Globus pallidus (tissue), 1 donor: ENCODE results near the gene ALG1L2.
"Not testable (repeated sequence)": the region's sequence is repeated elsewhere in the genome, so short reads cannot be mapped to it uniquely, and the experiment has no call there.

Source experiments
- DNase-seq: peaks from one replicate; pipeline ENCODE4 v3.0.0-alpha.2; 2015; ENCODE audit warnings: low spot score

The ALG1L2 gene

GRCh38 chr3:130122891-130123775, 41.5 kb downstream of the ALG1L2 start:
- DNase-seq, result not testable (repeated sequence)

GRCh38 chr3:130125406-130125805, 43.8 kb downstream of the ALG1L2 start:
- not testable (repeated sequence) for DNase-seq

- not testable (repeated sequence) for DNase-seq
These were observed 54.7 kb downstream of the ALG1L2 start for GRCh38 chr3:130136337-130136736.

- DNase-seq, result not testable (repeated sequence)
These were observed 56.1 kb downstream of the ALG1L2 start for GRCh38 chr3:130137685-130138084.

GRCh38 chr3:130138992-130139391, 57.4 kb downstream of the ALG1L2 start:
- not testable (repeated sequence) for DNase-seq

- not testable (repeated sequence) for DNase-seq
These were observed 59.1 kb downstream of the ALG1L2 start for GRCh38 chr3:130140756-130141155.

- not testable (repeated sequence) for DNase-seq
These were observed 62.2 kb downstream of the ALG1L2 start for GRCh38 chr3:130143648-130144327.

GRCh38 chr3:130144328-130144650, 62.7 kb downstream of the ALG1L2 start:
- DNase-seq, result not testable (repeated sequence)

GRCh38 chr3:130145456-130145855, 63.8 kb downstream of the ALG1L2 start:
- DNase-seq, result not testable (repeated sequence)

- not testable (repeated sequence) for DNase-seq
These were observed 64.8 kb downstream of the ALG1L2 start for GRCh38 chr3:130146465-130146864.
